Endothelial cell of umbilical vein (primary cell): ENCODE measurements around the gene DKK3. TPM values are rescaled to one million over a fixed set of nuclear protein-coding genes. Genes with fewer than 3 reads are reported as not detected.

Experiments
- BruUV-seq: library from RNA; stranded (reverse); fragments of 400-500 nt; replicated peaks from 2 replicates; lab custom pipeline; 2021; lab: Mats Ljungman, UMichigan
- CTCF ChIA-PET: fragments of 300-600, 350-600 bp; sonication (Branson Sonifier 250); formaldehyde crosslinking; loops from one replicate; lab custom pipeline; 2021; ENCODE audit warnings: antibody characterized with exemption, inconsistent platforms; lab: Charles Lee
- POLR2A ChIA-PET: fragments of 300-600, 350-600 bp; sonication (Branson Sonifier 250); formaldehyde crosslinking; loops from one replicate; lab custom pipeline; 2021; ENCODE audit warnings: antibody characterized with exemption, inconsistent platforms; lab: Charles Lee
- DNase-seq: peaks from one replicate; pipeline ENCODE4 v3.0.0-alpha.2; 2011; ENCODE audit warnings: low read depth, low spot score
- FAIRE-seq: peaks from 2 replicates; lab custom pipeline; 2011; peaks lifted over from hg19 to GRCh38; lab: Jason Lieb, UNC
- H2AFZ ChIP-seq: 2 replicates; pipeline ENCODE4 v1.6.0; 2012; ENCODE audit warnings: low read depth, low read length, control low read depth, inconsistent platforms
- H3K27ac ChIP-seq: 2 replicates; pipeline ENCODE4 v1.5.1; 2011; ENCODE audit warnings: low read depth, mild to moderate bottlenecking, control low read depth, low read length, moderate library complexity; ENCODE audit not compliant: insufficient read depth
- H3K27me3 ChIP-seq, 2 experiments: 2 replicates each; pipeline versions ENCODE4 v1.6.0 to v1.6.1; 2011; ENCODE audit warnings: low read length in 2 of 2, mixed read lengths in 1 of 2; ENCODE audit not compliant: control insufficient read depth in 2 of 2, insufficient read depth in 2 of 2
- H3K36me3 ChIP-seq, 2 experiments: 2 replicates in 1 of 2; 3 replicates in 1 of 2; pipeline ENCODE4 v1.5.1; 2011; ENCODE audit warnings: low read length in 2 of 2, mild to moderate bottlenecking in 1 of 2, moderate library complexity in 1 of 2; ENCODE audit not compliant: control insufficient read depth in 2 of 2, insufficient read depth in 2 of 2; ENCODE audit errors: extremely low read depth in 1 of 2
- H3K4me1 ChIP-seq: 3 replicates; pipeline ENCODE4 v1.5.1; 2011; ENCODE audit warnings: mild to moderate bottlenecking, low read length; ENCODE audit not compliant: control insufficient read depth, insufficient read depth; ENCODE audit errors: extremely low read depth
- H3K4me2 ChIP-seq: 2 replicates; pipeline ENCODE4 v1.6.1; 2011; ENCODE audit warnings: low read length, control low read depth, mixed read lengths; ENCODE audit not compliant: insufficient read depth
- H3K4me3 ChIP-seq, 3 experiments: fragments of 200-600 bp in 1 of 3; sonication (generic), shearing (Covaris generic) in 1 of 3; replicated peaks in 1 of 3; 2 replicates each; pipeline ENCODE4 v1.5.1; 2011 to 2016; ENCODE audit warnings: control low read depth in 3 of 3, low read length in 3 of 3, mild to moderate bottlenecking in 2 of 3, inconsistent platforms in 1 of 3, low read depth in 1 of 3, moderate library complexity in 1 of 3; ENCODE audit not compliant: insufficient read depth in 1 of 3
- H3K79me2 ChIP-seq: 2 replicates; pipeline ENCODE4 v1.6.0; 2012; ENCODE audit warnings: low read length, inconsistent platforms; ENCODE audit not compliant: control insufficient read depth, insufficient read depth
- H3K9ac ChIP-seq: replicated peaks from 2 replicates; pipeline ENCODE3; 2011; ENCODE audit warnings: low read length, control low read depth; ENCODE audit not compliant: insufficient read depth; ENCODE audit errors: extremely low read depth
- H3K9me1 ChIP-seq: replicated peaks from 3 replicates; pipeline ENCODE4 v1.6.0; 2011; ENCODE audit warnings: mild to moderate bottlenecking, low read length; ENCODE audit not compliant: control insufficient read depth, insufficient read depth; ENCODE audit errors: extremely low read depth
- H3K9me3 ChIP-seq: replicated peaks from 2 replicates; pipeline ENCODE4 v1.5.1; 2012; ENCODE audit warnings: low read length, inconsistent platforms; ENCODE audit not compliant: control insufficient read depth, insufficient read depth
- H4K20me1 ChIP-seq: replicated peaks from 2 replicates; pipeline ENCODE3; 2011; ENCODE audit warnings: mild to moderate bottlenecking, low read length; ENCODE audit not compliant: control insufficient read depth, insufficient read depth; ENCODE audit errors: extremely low read depth
- EZH2 ChIP-seq: IDR thresholded peaks from 2 replicates; pipeline ENCODE4 v1.6.1; 2012; ENCODE audit warnings: borderline replicate concordance, low read depth, mild to moderate bottlenecking, moderate library complexity, low read length, inconsistent platforms; ENCODE audit not compliant: severe bottlenecking
- FOS ChIP-seq: IDR thresholded peaks from 2 replicates; pipeline ENCODE4 v1.6.1; 2011; ENCODE audit warnings: mild to moderate bottlenecking, low read length, moderate library complexity, borderline replicate concordance; ENCODE audit not compliant: insufficient read depth
- GATA2 ChIP-seq: IDR thresholded peaks from 2 replicates; pipeline ENCODE4 v1.7.0; 2011; ENCODE audit warnings: low read depth, mild to moderate bottlenecking, moderate library complexity, mixed read lengths, low read length; ENCODE audit not compliant: insufficient read length, insufficient read depth
- JUN ChIP-seq: IDR thresholded peaks from 2 replicates; pipeline ENCODE4 v1.6.1; 2011; ENCODE audit warnings: borderline replicate concordance, low read depth; ENCODE audit not compliant: insufficient read length, insufficient read depth
- MAX ChIP-seq: IDR thresholded peaks from 2 replicates; pipeline ENCODE4 v1.6.1; 2011; ENCODE audit not compliant: insufficient read depth, insufficient read length
- MYC ChIP-seq: IDR thresholded peaks from one replicate; pipeline ENCODE4 v1.6.1; 2011; ENCODE audit warnings: mild to moderate bottlenecking, low read depth, low read length
- POLR2A ChIP-seq: IDR thresholded peaks from 2 replicates; pipeline ENCODE4 v1.6.1; 2012; ENCODE audit warnings: low read depth, mild to moderate bottlenecking, control low read depth, low read length
- dilution Hi-C: fragments of 300-500 bp; cut with MboI; formaldehyde crosslinking; loops from one replicate; pipeline ENCODE4 v1.15.0; 2019; ENCODE audit warnings: low sequenced_read_pairs; ENCODE audit not compliant: extremely low pct_ligation_motif_present
- intact Hi-C: fragments of 100-400 bp; cut with micrococcal nuclease; formaldehyde crosslinking; loops from one replicate; pipeline ENCODE4 v1.10.0; 2022
- polyA plus RNA-seq, 4 experiments: library from polyadenylated mRNA; depleted of rRNA in 3 of 4; stranded (reverse) in 3 of 4; unstranded in 1 of 4; fragments of >200 nt; gene quantifications; 2 replicates each; pipeline versions ENCODE4 v1.2.1 to v1.2.3, GENCODE V29; 2011 to 2012; ENCODE audit warnings: missing spikeins in 1 of 4
- total RNA-seq: library from RNA; stranded (reverse); gene quantifications from 2 replicates; pipeline ENCODE4 v1.2.3, GENCODE V29; 2021

Gene DKK3
- total and polyA plus RNA-seq, 2 donors (not counting 3 experiments of a cell fraction or from before 2014, with no cell fraction given), result 131 to 335 TPM

GRCh38 chr11:12003815-12004214 lies 4.6 kb downstream of the DKK3 start:
- Histone ChIP-seq H3K9me1 (no peaks in the 10 kb centered on the region), H3K9ac (no peak overlapping the region), H3K27ac (no peak overlapping the region), H3K27me3 (no peaks in the 10 kb centered on the region), H2AFZ (no peak overlapping the region), H3K4me1 (peaks cover 36% of the 10 kb centered on the region), H3K79me2 (no peaks in the 10 kb centered on the region), H3K4me3 (no peak overlapping the region), H3K9me3 (no peaks in the 10 kb centered on the region), H3K4me2 (no peak overlapping the region), H4K20me1 (no peaks in the 10 kb centered on the region), H3K36me3 (peaks cover 4 to 8% of the 10 kb centered on the region in 2 experiments)
- ChIA-PET POLR2A (no interaction called here), CTCF (interaction anchor here (2.0 to 2.8 kb wide), 3 partner anchors 10 to 40 kb away, joined by 10 to 17 read pairs (median 13); no protein-coding TSS in a partner anchor)
- intact Hi-C loops (no loop called here), dilution Hi-C loops (no loop called here)
- DNase-seq (no peak), FAIRE-seq (no peak)
- TF ChIP-seq FOS (no peak), POLR2A (no peak), JUN (no peak)
- BruUV-seq, result no TSS peak

- intact Hi-C loops, result no loop called here
- Histone ChIP-seq H3K4me3 (no peak overlapping the region), H3K4me1 (peaks cover 39% of the 10 kb centered on the region), H3K27ac (no peak overlapping the region), H4K20me1 (no peaks in the 10 kb centered on the region), H3K9me1 (no peaks in the 10 kb centered on the region), H3K4me2 (no peak overlapping the region), H3K27me3 (no peaks in the 10 kb centered on the region), H3K9me3 (no peaks in the 10 kb centered on the region), H3K9ac (no peak overlapping the region), H2AFZ (no peak overlapping the region), H3K79me2 (no peaks in the 10 kb centered on the region), H3K36me3 (peaks cover 4 to 8% of the 10 kb centered on the region in 2 experiments)
- no TSS peak for BruUV-seq
- TF ChIP-seq GATA2 (no peak), MAX (no peak), MYC (no peak), FOS (no peak), JUN (no peak), EZH2 (no peak)
- ChIA-PET CTCF (no interaction called here), POLR2A (no interaction called here)
- no peak for FAIRE-seq
- dilution Hi-C loops, result no loop called here
- DNase-seq, result no peak
Measured at GRCh38 chr11:12003336-12003735, 5.1 kb downstream of the DKK3 start.
